RWPE2 (cell line): ENCODE data around the gene FAM120B.

Source experiments
- ATAC-seq: fragments of 200-7000 bp; cut with Tn5 transposase; 3 replicates; pipeline ENCODE4 v1.9.1; 2021; ENCODE audit warnings: low read depth
- DNase-seq: peaks from one replicate; pipeline ENCODE4 v3.0.0-alpha.2; 2020; ENCODE audit warnings: low spot score
- H3K27ac ChIP-seq: fragments of 450-650 bp; 2 replicates; pipeline ENCODE4 v1.5.1; 2017; ENCODE audit warnings: mild to moderate bottlenecking; ENCODE audit not compliant: poor library complexity, severe bottlenecking
- H3K27me3 ChIP-seq: fragments of 250-450 bp; sonication (Bioruptor Pico); 2 replicates; pipeline ENCODE4 v1.5.1; 2021; ENCODE audit warnings: mild to moderate bottlenecking, moderate library complexity; ENCODE audit not compliant: insufficient read depth, poor library complexity, severe bottlenecking
- H3K36me3 ChIP-seq: fragments of 250-450 bp; sonication (Bioruptor Pico); 2 replicates; pipeline ENCODE4 v1.5.1; 2020; ENCODE audit warnings: low read depth, mild to moderate bottlenecking, moderate library complexity
- H3K4me1 ChIP-seq: fragments of 250-450 bp; sonication (Bioruptor Pico); 2 replicates; pipeline ENCODE4 v1.5.1; 2021; ENCODE audit warnings: mild to moderate bottlenecking, moderate library complexity; ENCODE audit not compliant: insufficient read depth, poor library complexity, severe bottlenecking
- H3K4me3 ChIP-seq: fragments of 250-450 bp; sonication (Bioruptor Pico); 2 replicates; pipeline ENCODE4 v1.5.1; 2021; ENCODE audit warnings: mild to moderate bottlenecking, moderate library complexity; ENCODE audit not compliant: severe bottlenecking
- H3K9me3 ChIP-seq: fragments of 250-450 bp; sonication (Bioruptor Pico); 2 replicates; pipeline ENCODE4 v1.5.1; 2021; ENCODE audit warnings: mild to moderate bottlenecking, moderate library complexity; ENCODE audit not compliant: severe bottlenecking
- TF ChIP-seq, protein P1 (sequence below): fragments of 450-650 bp; IDR thresholded peaks from one replicate; pipeline ENCODE4 v1.5.1; 2017; ENCODE audit warnings: mild to moderate bottlenecking, moderate library complexity; ENCODE audit not compliant: poor library complexity, severe bottlenecking

The FAM120B gene

GRCh38 chr6:170434821-170435155 lies 128.2 kb downstream of the FAM120B start:
- DNase-seq, result no peak
- H3K27me3 ChIP-seq, result no peaks in the 10 kb centered on the region

DNA sequence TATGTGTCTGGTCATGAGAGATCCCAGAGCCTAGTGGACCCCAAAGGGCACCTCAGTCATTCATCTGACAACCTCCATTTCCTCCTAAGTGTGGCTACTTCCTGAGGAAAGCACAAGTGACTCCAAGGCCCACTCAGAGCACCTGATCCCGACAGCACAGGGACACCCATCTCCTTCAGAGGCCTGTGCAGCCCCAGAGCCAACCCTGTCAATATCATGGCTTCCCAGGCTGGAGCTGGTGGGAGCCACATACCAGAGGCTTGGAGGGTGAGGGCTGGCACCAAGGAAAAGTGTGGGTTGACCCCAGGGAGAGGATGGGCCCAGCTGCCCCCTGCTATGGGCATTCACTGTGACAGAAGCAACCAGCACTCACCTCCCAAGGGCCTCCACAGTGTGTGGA lies 129.2 kb downstream of the FAM120B start:
- Histone ChIP-seq H3K4me1 (peaks cover 9% of the 10 kb centered on the region), H3K27ac (no peak overlapping the region), H3K27me3 (no peaks in the 10 kb centered on the region), H3K9me3 (no peaks in the 10 kb centered on the region), H3K4me3 (no peak overlapping the region), H3K36me3 (no peaks in the 10 kb centered on the region)
- ATAC-seq, result no peak
- DNase-seq, result no peak
- TF ChIP-seq, protein P1, sequence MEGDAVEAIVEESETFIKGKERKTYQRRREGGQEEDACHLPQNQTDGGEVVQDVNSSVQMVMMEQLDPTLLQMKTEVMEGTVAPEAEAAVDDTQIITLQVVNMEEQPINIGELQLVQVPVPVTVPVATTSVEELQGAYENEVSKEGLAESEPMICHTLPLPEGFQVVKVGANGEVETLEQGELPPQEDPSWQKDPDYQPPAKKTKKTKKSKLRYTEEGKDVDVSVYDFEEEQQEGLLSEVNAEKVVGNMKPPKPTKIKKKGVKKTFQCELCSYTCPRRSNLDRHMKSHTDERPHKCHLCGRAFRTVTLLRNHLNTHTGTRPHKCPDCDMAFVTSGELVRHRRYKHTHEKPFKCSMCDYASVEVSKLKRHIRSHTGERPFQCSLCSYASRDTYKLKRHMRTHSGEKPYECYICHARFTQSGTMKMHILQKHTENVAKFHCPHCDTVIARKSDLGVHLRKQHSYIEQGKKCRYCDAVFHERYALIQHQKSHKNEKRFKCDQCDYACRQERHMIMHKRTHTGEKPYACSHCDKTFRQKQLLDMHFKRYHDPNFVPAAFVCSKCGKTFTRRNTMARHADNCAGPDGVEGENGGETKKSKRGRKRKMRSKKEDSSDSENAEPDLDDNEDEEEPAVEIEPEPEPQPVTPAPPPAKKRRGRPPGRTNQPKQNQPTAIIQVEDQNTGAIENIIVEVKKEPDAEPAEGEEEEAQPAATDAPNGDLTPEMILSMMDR, result no peak

More at GRCh38 chr6:170434821-170435155, 128.2 kb downstream of the FAM120B start:
- Histone ChIP-seq H3K4me3 (no peak overlapping the region), H3K27ac (no peak overlapping the region), H3K4me1 (peaks cover 9% of the 10 kb centered on the region), H3K9me3 (no peaks in the 10 kb centered on the region), H3K36me3 (no peaks in the 10 kb centered on the region)
- no peak for ATAC-seq
- TF ChIP-seq, protein P1, result no peak

DNA sequence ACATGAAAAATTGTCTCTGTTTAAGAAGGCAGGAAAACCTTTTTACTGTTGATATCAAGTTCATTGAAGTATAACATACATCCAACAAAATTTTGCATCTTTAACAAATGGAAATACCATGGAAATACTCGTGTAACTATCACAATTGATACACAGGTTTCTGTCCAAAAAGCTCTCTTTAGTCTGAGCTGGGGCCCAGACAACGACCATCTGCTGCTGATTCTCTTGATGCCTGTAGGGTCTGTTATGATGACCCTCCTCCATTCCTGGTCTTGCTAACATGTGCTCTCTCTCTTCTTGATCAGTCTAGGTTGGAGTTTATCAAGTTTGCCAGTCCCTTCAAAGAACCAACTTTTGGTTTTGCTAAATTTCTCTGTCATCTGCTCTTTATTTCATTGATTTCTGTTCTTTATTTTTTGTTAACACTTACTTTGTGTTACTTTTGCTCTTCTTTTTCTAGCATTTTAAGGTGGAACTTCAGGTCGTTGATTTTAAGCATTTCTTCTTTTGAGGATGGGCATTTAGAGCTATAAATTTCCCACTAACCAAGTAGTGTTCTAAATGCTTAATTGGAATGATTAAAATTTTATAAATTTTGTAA lies 129.8 kb downstream of the FAM120B start:
- Histone ChIP-seq H3K4me3 (no peak overlapping the region), H3K27me3 (no peaks in the 10 kb centered on the region), H3K4me1 (peaks cover 9% of the 10 kb centered on the region), H3K27ac (no peak overlapping the region), H3K36me3 (no peaks in the 10 kb centered on the region), H3K9me3 (no peaks in the 10 kb centered on the region)
- TF ChIP-seq, protein P1, result no peak
- DNase-seq (no peak), ATAC-seq (no peak)

GRCh38 chr6:170437719-170438401 lies 131.3 kb downstream of the FAM120B start:
- TF ChIP-seq, protein P1, result no peak
- H3K9me3 ChIP-seq, result no peaks in the 10 kb centered on the region
- peaks cover 9% of the 10 kb centered on the region for H3K4me1 ChIP-seq
- ATAC-seq (no peak), DNase-seq (no peak)
- no peaks in the 10 kb centered on the region for H3K36me3 ChIP-seq
- H3K4me3 ChIP-seq, result no peak overlapping the region
- no peaks in the 10 kb centered on the region for H3K27me3 ChIP-seq
- peak overlapping the region; percentile 63 for H3K27ac ChIP-seq

GRCh38 chr6:170438402-170438753 lies 131.8 kb downstream of the FAM120B start:
- Histone ChIP-seq H3K27me3 (no peaks in the 10 kb centered on the region), H3K36me3 (no peaks in the 10 kb centered on the region), H3K4me1 (peaks cover 9% of the 10 kb centered on the region), H3K9me3 (no peaks in the 10 kb centered on the region), H3K4me3 (no peak overlapping the region), H3K27ac (peak overlapping the region; percentile 63)
- ATAC-seq (peak; percentile 100), DNase-seq (peak; percentile 99)
- TF ChIP-seq, protein P1, result no peak
